Measurements from ENCODE around the gene KAT2B. TPM values are rescaled to one million over a fixed set of nuclear protein-coding genes. Genes with fewer than 3 reads are reported as not detected.

Gene KAT2B
- total and polyA plus RNA-seq, 2 of the 8 experiments (the other 6 are each of a cell fraction or from before 2014, with no cell fraction given), result 0.24 to 0.91 TPM

DNA sequence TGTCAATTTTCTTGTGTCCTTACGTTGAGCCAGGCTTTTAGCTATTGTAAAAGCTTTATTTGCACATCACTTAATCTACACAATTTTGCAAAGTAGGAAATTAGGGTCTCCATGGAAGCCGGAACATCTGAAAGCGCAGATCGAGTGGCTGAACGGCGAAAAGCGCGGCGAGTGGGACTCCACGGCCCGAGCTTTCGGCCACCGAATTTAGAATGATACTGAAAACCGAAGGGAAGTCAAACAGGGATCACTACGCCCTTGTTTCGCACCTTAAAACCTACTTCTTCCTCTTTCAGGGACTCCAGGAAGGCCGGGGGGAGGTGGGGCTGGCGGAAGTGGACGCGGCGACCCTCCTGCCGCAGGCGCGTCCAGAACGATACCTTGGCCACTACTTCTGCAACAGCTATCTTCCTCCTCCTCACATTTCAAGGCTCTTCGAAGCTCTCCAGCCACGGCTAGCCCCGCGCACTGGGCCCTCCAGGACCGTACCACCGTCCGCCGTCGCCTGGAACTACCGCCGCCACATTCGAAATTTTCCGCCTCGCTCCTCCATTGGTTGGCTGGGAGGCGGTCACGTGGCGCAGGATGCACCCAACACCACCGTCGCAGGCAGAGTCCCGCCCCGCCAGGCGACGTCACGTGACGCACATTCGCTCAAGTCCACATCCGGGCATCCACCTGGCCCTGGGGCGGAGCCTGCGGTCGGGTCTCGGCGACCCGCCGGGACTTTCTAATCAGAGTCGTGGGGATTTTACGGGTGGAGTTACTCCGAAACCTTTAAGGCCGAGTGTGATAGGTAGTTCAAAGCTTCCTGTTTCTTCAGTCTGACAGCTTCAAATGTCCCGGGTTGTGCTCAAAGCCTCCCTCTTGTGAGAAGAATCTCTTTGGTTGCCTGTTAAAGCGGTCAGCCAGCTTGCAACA lies 145.7 kb downstream of the KAT2B start, which contains the start of gene SGO1:
SGO1 (minus strand) TSS at position 528 of the 921 bp plus-strand sequence. CDS start 2,179 bp downstream, outside the sequence.
- H3K14ac ChIP-seq (ENCODE audit: insufficient read length), result no peak within 1 kb of the TSS
- peaks cover 3 to 29% of the 10 kb centered on the region in 2 experiments; a peak in 3 of 4 replicates for H3K79me2 ChIP-seq (ENCODE audit: control insufficient read depth in 1 of 2, insufficient read depth in 2 of 2, low read length in 2 of 2)
- H3K9ac ChIP-seq (replicated peaks in 1 of 4; ENCODE audit: extremely low read depth in 1 of 4, low read depth in 3 of 4, low read length in 3 of 4), result peak within 1 kb of the TSS; percentile 94 to 95 (median 94)
- H2BK120ac ChIP-seq (replicated peaks; ENCODE audit: low read depth, low read length), result no peak within 1 kb of the TSS
- H3K4ac ChIP-seq (replicated peaks; ENCODE audit: insufficient read length, low read depth, low read length), result no peak within 1 kb of the TSS
- H2BK12ac ChIP-seq (ENCODE audit: low read depth, low read length), result peak within 1 kb of the TSS; percentile 88
- peaks cover 0 to 9% (median under 1%) of the 10 kb centered on the region in 4 experiments; a peak in 3 of 7 replicates for H3K4me1 ChIP-seq (replicated peaks in 1 of 4; ENCODE audit: control insufficient read depth in 3 of 4, insufficient read depth in 4 of 4, low read length in 3 of 4)
- H3K27me3 ChIP-seq (replicated peaks in 1 of 4; ENCODE audit: control insufficient read depth in 3 of 4, extremely low read depth in 1 of 4, insufficient read depth in 3 of 4, low read length in 3 of 4), result no peaks in the 10 kb centered on the region
- H3K27ac ChIP-seq (ENCODE audit: low read depth, low read length), result peak within 1 kb of the TSS; percentile 90
- peak within 1 kb of the TSS; percentile 93 for H2BK5ac ChIP-seq (ENCODE audit: low read depth, low read length)
- peak within 1 kb of the TSS; percentile 96 for H4K8ac ChIP-seq (ENCODE audit: extremely low read depth, insufficient read depth, low read length)
- H3K9me3 ChIP-seq (ENCODE audit: insufficient read depth in 2 of 2, low read depth in 1 of 2, low read length in 1 of 2), result no peaks in the 10 kb centered on the region
- H3K56ac ChIP-seq (replicated peaks; ENCODE audit: insufficient read length, low read depth, low read length), result peak within 1 kb of the TSS; percentile 49
- peak within 1 kb of the TSS; percentile 95 to 99 (median 98) for H3K4me3 ChIP-seq (ENCODE audit: extremely low read depth in 1 of 4, insufficient read depth in 2 of 4, low read depth in 3 of 4, low read length in 4 of 4)
- DNase-seq (ENCODE audit: low read depth in 1 of 2, low spot score in 2 of 2) (peak; percentile 92 to 99), FAIRE-seq (peak; percentile 81)
- no peak within 1 kb of the TSS for H3K23ac ChIP-seq (ENCODE audit: insufficient read length)
- no peak within 1 kb of the TSS for H4K91ac ChIP-seq (replicated peaks; ENCODE audit: insufficient read length, low read length)
- H3K36me3 ChIP-seq (ENCODE audit: control insufficient read depth in 2 of 4, insufficient read depth in 4 of 4, low read length in 3 of 4), result peaks cover 6 to 25% (median 16%) of the 10 kb centered on the region in 4 experiments
- peak within 1 kb of the TSS; percentile 95 for H2AFZ ChIP-seq (ENCODE audit: low read length)
- H4K5ac ChIP-seq (ENCODE audit: insufficient read length, low read depth, low read length), result peak within 1 kb of the TSS; percentile 93
- H2AK5ac ChIP-seq (ENCODE audit: low read depth, low read length), result no peak within 1 kb of the TSS
- CTCF ChIA-PET (ENCODE audit: partially characterized antibody), result interaction anchor here (1.1 kb wide), 1 partner anchor 277 kb away, joined by 3 read pairs; no protein-coding TSS in a partner anchor
- peaks cover 6% of the 10 kb centered on the region for H3K23me2 ChIP-seq (ENCODE audit: low read depth, low read length)
- peak within 1 kb of the TSS; percentile 65 to 71 for H3K4me2 ChIP-seq (ENCODE audit: insufficient read depth in 1 of 2, low read depth in 2 of 2, low read length in 2 of 2)
- H2BK20ac ChIP-seq (ENCODE audit: low read length), result no peak within 1 kb of the TSS
- no peak within 1 kb of the TSS for H2BK15ac ChIP-seq (ENCODE audit: low read length)
- H4K20me1 ChIP-seq (replicated peaks in 1 of 2; ENCODE audit: control insufficient read depth in 1 of 2, insufficient read depth in 2 of 2, low read length in 2 of 2), result no peaks in the 10 kb centered on the region
- POLR2A ChIA-PET (ENCODE audit: partially characterized antibody), result interaction anchor here (0.7 to 1.6 kb wide), 5 partner anchors 30 to 163 kb away, joined by 3 to 5 read pairs (median 3); no protein-coding TSS in a partner anchor
- peak within 1 kb of the TSS; percentile 97 for H3K18ac ChIP-seq (ENCODE audit: extremely low read depth, low read length)
- H3K79me1 ChIP-seq (ENCODE audit: low read depth, low read length), result no peaks in the 10 kb centered on the region; the same call in 1 of the 2 replicates
- WGBS, 2 experiments (ENCODE audit: extremely low coverage in 1 of 2, insufficient coverage in 1 of 2, insufficient read length in 1 of 2, insufficient replicate concordance in 2 of 2, low coverage in 1 of 2, low lambda C conversion rate in 2 of 2, missing lambda C conversion rate in 1 of 2), result 1% methylated on average over 57 of the region's 65 CpGs; no CpG with 5 or more reads in 1 of the 2 experiments
- TF ChIP-seq BCL11A (IDR thresholded peaks at IDR 0.05; ENCODE audit: low read depth in 2 of 2, low read length in 2 of 2) (no peak), CHD1 (IDR thresholded peaks at IDR 0.05; ENCODE audit: low read depth, low read length) (no peak), MAFK (IDR thresholded peaks at IDR 0.05; ENCODE audit: low read depth, low read length) (no peak), POLR2AphosphoS5 (IDR thresholded peaks at IDR 0.05; ENCODE audit: low read depth, low read length) (peak; percentile 84), PHF8 (conservative IDR thresholded peaks at IDR 0.05; ENCODE audit: low read depth, low read length) (peak; percentile 89; the same call in 1 of the 2 replicates), YY1 (IDR thresholded peaks at IDR 0.05; ENCODE audit: low read depth, low read length) (0 out of 2 replicates have a peak, but pooled peaks have one; percentile 42)
- TF ChIP-seq, protein P1, sequence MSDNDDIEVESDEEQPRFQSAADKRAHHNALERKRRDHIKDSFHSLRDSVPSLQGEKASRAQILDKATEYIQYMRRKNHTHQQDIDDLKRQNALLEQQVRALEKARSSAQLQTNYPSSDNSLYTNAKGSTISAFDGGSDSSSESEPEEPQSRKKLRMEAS (IDR thresholded peaks at IDR 0.05), result peak; percentile 91
- TF ChIP-seq, protein P2, sequence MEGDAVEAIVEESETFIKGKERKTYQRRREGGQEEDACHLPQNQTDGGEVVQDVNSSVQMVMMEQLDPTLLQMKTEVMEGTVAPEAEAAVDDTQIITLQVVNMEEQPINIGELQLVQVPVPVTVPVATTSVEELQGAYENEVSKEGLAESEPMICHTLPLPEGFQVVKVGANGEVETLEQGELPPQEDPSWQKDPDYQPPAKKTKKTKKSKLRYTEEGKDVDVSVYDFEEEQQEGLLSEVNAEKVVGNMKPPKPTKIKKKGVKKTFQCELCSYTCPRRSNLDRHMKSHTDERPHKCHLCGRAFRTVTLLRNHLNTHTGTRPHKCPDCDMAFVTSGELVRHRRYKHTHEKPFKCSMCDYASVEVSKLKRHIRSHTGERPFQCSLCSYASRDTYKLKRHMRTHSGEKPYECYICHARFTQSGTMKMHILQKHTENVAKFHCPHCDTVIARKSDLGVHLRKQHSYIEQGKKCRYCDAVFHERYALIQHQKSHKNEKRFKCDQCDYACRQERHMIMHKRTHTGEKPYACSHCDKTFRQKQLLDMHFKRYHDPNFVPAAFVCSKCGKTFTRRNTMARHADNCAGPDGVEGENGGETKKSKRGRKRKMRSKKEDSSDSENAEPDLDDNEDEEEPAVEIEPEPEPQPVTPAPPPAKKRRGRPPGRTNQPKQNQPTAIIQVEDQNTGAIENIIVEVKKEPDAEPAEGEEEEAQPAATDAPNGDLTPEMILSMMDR (IDR thresholded peaks at IDR 0.05; ENCODE audit: control extremely low read depth in 1 of 3, insufficient read depth in 1 of 3, low read depth in 1 of 3, low read length in 3 of 3), result no peak; a peak in 1 of 4 replicates
